H9 (cell line): ENCODE data around the gene USP34. TPM values are rescaled to one million over a fixed set of nuclear protein-coding genes. Genes with fewer than 3 reads are reported as not detected.

ENCODE experiments used
- DNase-seq: peaks from one replicate; pipeline ENCODE4 v3.0.0-alpha.2; 2017
- H2AFZ ChIP-seq: one replicate; pipeline ENCODE4 v1.6.1; 2013; ENCODE audit warnings: mild to moderate bottlenecking, low read length, control low read depth, moderate library complexity
- H2AK5ac ChIP-seq: 2 replicates; pipeline ENCODE4 v1.6.1; 2013; ENCODE audit warnings: low read length, control low read depth, mixed read lengths; ENCODE audit not compliant: insufficient read length
- H2BK120ac ChIP-seq: one replicate; pipeline ENCODE4 v1.6.1; 2013; ENCODE audit warnings: low read depth, mild to moderate bottlenecking, low read length, control low read depth, inconsistent platforms; ENCODE audit not compliant: poor library complexity, severe bottlenecking
- H2BK12ac ChIP-seq: 2 replicates; pipeline ENCODE4 v1.6.1; 2013; ENCODE audit warnings: low read length, control low read depth, mixed read lengths, low read depth; ENCODE audit not compliant: insufficient read length
- H2BK15ac ChIP-seq: 2 replicates; pipeline ENCODE4 v1.6.1; 2013; ENCODE audit warnings: low read depth, low read length, control low read depth
- H2BK20ac ChIP-seq: one replicate; pipeline ENCODE4 v1.6.1; 2013; ENCODE audit warnings: low read depth, mild to moderate bottlenecking, low read length, control low read depth, inconsistent platforms; ENCODE audit not compliant: poor library complexity, severe bottlenecking
- H2BK5ac ChIP-seq: 2 replicates; pipeline ENCODE4 v1.6.1; 2013; ENCODE audit warnings: low read length, control low read depth, mixed read lengths; ENCODE audit not compliant: insufficient read length
- H3K14ac ChIP-seq: 2 replicates; pipeline ENCODE4 v1.6.1; 2013; ENCODE audit warnings: low read length, control low read depth; ENCODE audit not compliant: insufficient read depth
- H3K18ac ChIP-seq: 2 replicates; pipeline ENCODE4 v1.6.1; 2013; ENCODE audit warnings: low read depth, mild to moderate bottlenecking, mixed read lengths, low read length, control low read depth; ENCODE audit not compliant: insufficient read length
- H3K23ac ChIP-seq: 2 replicates; pipeline ENCODE4 v1.6.1; 2013; ENCODE audit warnings: low read length, control low read depth, mixed read lengths, low read depth; ENCODE audit not compliant: insufficient read length
- H3K23me2 ChIP-seq: 2 replicates; pipeline ENCODE4 v1.6.1; 2013; ENCODE audit warnings: low read depth, mild to moderate bottlenecking, mixed read lengths, low read length, control low read depth; ENCODE audit not compliant: insufficient read length, poor library complexity, severe bottlenecking
- H3K27ac ChIP-seq: 2 replicates; pipeline ENCODE4 v1.5.1; 2013; ENCODE audit warnings: low read length, control low read depth, mixed read lengths, low read depth; ENCODE audit not compliant: insufficient read length
- H3K27me3 ChIP-seq: 2 replicates; pipeline ENCODE4 v1.6.1; 2013; ENCODE audit warnings: low read length, control low read depth, inconsistent platforms; ENCODE audit not compliant: insufficient read depth
- H3K4ac ChIP-seq: 2 replicates; pipeline ENCODE4 v1.6.1; 2013; ENCODE audit warnings: low read depth, mild to moderate bottlenecking, control low read depth, inconsistent platforms, low read length, moderate library complexity
- H3K4me1 ChIP-seq: 2 replicates; pipeline ENCODE4 v1.6.1; 2013; ENCODE audit warnings: low read length, control low read depth, inconsistent platforms; ENCODE audit not compliant: insufficient read depth
- H3K4me2 ChIP-seq: 2 replicates; pipeline ENCODE4 v1.6.1; 2013; ENCODE audit warnings: low read length, control low read depth, mixed read lengths; ENCODE audit not compliant: insufficient read length, insufficient read depth
- H3K56ac ChIP-seq: 2 replicates; pipeline ENCODE4 v1.6.1; 2013; ENCODE audit warnings: low read depth, mild to moderate bottlenecking, mixed read lengths, low read length, control low read depth; ENCODE audit not compliant: insufficient read length
- H3K79me1 ChIP-seq: 2 replicates; pipeline ENCODE4 v1.6.1; 2013; ENCODE audit warnings: low read depth, mild to moderate bottlenecking, moderate library complexity, low read length, control low read depth, inconsistent platforms; ENCODE audit not compliant: insufficient read depth, poor library complexity, severe bottlenecking
- H3K79me2 ChIP-seq: 2 replicates; pipeline ENCODE4 v1.6.1; 2013; ENCODE audit warnings: low read length, control low read depth, inconsistent platforms; ENCODE audit not compliant: insufficient read depth
- H3K9ac ChIP-seq: 2 replicates; pipeline ENCODE4 v1.6.1; 2013; ENCODE audit warnings: low read length, control low read depth, mixed read lengths; ENCODE audit not compliant: insufficient read length; ENCODE audit errors: extremely low read depth
- H3K9me3 ChIP-seq: one replicate; pipeline ENCODE4 v1.6.1; 2013; ENCODE audit warnings: low read depth, low read length, inconsistent platforms; ENCODE audit not compliant: control insufficient read depth
- H3T11ph ChIP-seq: one replicate; pipeline ENCODE4 v1.6.1; 2013; ENCODE audit warnings: mild to moderate bottlenecking, low read length, control low read depth, inconsistent platforms
- H4K20me1 ChIP-seq: one replicate; pipeline ENCODE4 v1.6.1; 2013; ENCODE audit not compliant: control insufficient read depth, insufficient read length, insufficient read depth
- H4K5ac ChIP-seq: 2 replicates; pipeline ENCODE4 v1.6.1; 2013; ENCODE audit warnings: low read depth, mild to moderate bottlenecking, mixed read lengths, low read length, control low read depth; ENCODE audit not compliant: insufficient read length
- H4K8ac ChIP-seq: replicated peaks from 2 replicates; pipeline ENCODE4 v1.6.1; 2013; ENCODE audit warnings: low read length, control low read depth, mixed read lengths, low read depth; ENCODE audit not compliant: insufficient read length
- H4K91ac ChIP-seq: 2 replicates; pipeline ENCODE4 v1.6.1; 2013; ENCODE audit warnings: low read depth, mild to moderate bottlenecking, moderate library complexity, mixed read lengths, low read length, control low read depth; ENCODE audit not compliant: insufficient read length
- H3K27ac Mint-ChIP-seq, 3 experiments: 2 replicates in 2 of 3; 3 replicates in 1 of 3; pipeline ENCODE4 v1.8.0; 2020 to 2021; ENCODE audit warnings: mixed read lengths in 3 of 3, mild to moderate bottlenecking in 1 of 3, moderate library complexity in 1 of 3
- H3K27me3 Mint-ChIP-seq: 2 replicates; pipeline ENCODE4 v1.8.0; 2021; ENCODE audit warnings: low read depth, mild to moderate bottlenecking, moderate library complexity, mixed read lengths
- H3K36me3 Mint-ChIP-seq, 3 experiments: 2 replicates in 2 of 3; 3 replicates in 1 of 3; pipeline ENCODE4 v1.8.0; 2020 to 2021; ENCODE audit warnings: low read depth in 3 of 3, mixed read lengths in 3 of 3; ENCODE audit not compliant: insufficient read depth in 1 of 3
- H3K4me1 Mint-ChIP-seq, 2 experiments: 2 replicates each; pipeline ENCODE4 v1.8.0; 2020; ENCODE audit warnings: mixed read lengths in 2 of 2
- H3K4me3 Mint-ChIP-seq, 2 experiments: 2 replicates in 1 of 2; 3 replicates in 1 of 2; pipeline ENCODE4 v1.8.0; 2020 to 2021; ENCODE audit warnings: mild to moderate bottlenecking in 2 of 2, mixed read lengths in 2 of 2, moderate library complexity in 1 of 2
- H3K9me3 Mint-ChIP-seq, 2 experiments: 2 replicates in 1 of 2; 3 replicates in 1 of 2; pipeline ENCODE4 v1.8.0; 2020; ENCODE audit warnings: mild to moderate bottlenecking in 2 of 2, mixed read lengths in 2 of 2, moderate library complexity in 1 of 2
- CTCF ChIP-seq: fragments of 200-600 bp; sonication (generic); conservative IDR thresholded peaks from 3 replicates; pipeline ENCODE4 v1.8.0; 2021; ENCODE audit warnings: antibody characterized with exemption, mild to moderate bottlenecking
- WGBS: extraction: QIAGEN DNeasy Blood & Tissue Kit; methylation state at CpG from one replicate; pipeline ENCODE4 v1.1.7; 2013; ENCODE audit warnings: missing lambda C conversion rate, low lambda C conversion rate, mixed read lengths; ENCODE audit not compliant: insufficient read length; ENCODE audit errors: extremely low coverage; 5-methylcytosine and 5-hydroxymethylcytosine counted together
- total RNA-seq: library from RNA; stranded (reverse); gene quantifications from 2 replicates; pipeline ENCODE4 v1.2.1, GENCODE V29; 2021

The USP34 gene
- total RNA-seq, 1 experiment from 2014 or later, result 93.9 TPM

GRCh38 chr2:61378281-61378680 lies 92.6 kb downstream of the USP34 start:
- H3K4ac ChIP-seq, result no peak overlapping the region
- no peaks in the 10 kb centered on the region for H3K27me3 ChIP-seq
- no peak overlapping the region for H2BK120ac ChIP-seq
- no peak overlapping the region for H2BK12ac ChIP-seq
- no peaks in the 10 kb centered on the region for H4K20me1 ChIP-seq
- H3K56ac ChIP-seq, result no peak overlapping the region
- no peaks in the 10 kb centered on the region for H3K23me2 ChIP-seq
- H2BK5ac ChIP-seq, result no peak overlapping the region
- H3K4me1 ChIP-seq, result no peaks in the 10 kb centered on the region
- H3K9me3 Mint-ChIP-seq, result no peaks in the 10 kb centered on the region
- peaks cover 58 to 87% (median 86%) of the 10 kb centered on the region in 3 experiments; a peak in 6 of 7 replicates for H3K36me3 Mint-ChIP-seq
- no peak overlapping the region for H4K91ac ChIP-seq
- H3K9me3 ChIP-seq, result no peaks in the 10 kb centered on the region
- no peak for DNase-seq
- no peak overlapping the region for H3K27ac ChIP-seq
- no peak overlapping the region for H3K23ac ChIP-seq
- no peak overlapping the region for H2BK20ac ChIP-seq
- no peak overlapping the region for H3T11ph ChIP-seq
- peaks cover 3% of the 10 kb centered on the region for H3K79me1 ChIP-seq
- H2BK15ac ChIP-seq, result no peak overlapping the region
- no peak overlapping the region for H3K4me3 Mint-ChIP-seq
- no CpG with 5 or more reads among the region's 5 CpGs for WGBS
- H3K27me3 Mint-ChIP-seq, result no peaks in the 10 kb centered on the region
- no peak overlapping the region for H3K9ac ChIP-seq
- no peak overlapping the region for H4K5ac ChIP-seq
- H2AFZ ChIP-seq, result no peak overlapping the region
- H3K14ac ChIP-seq, result no peak overlapping the region
- H3K79me2 ChIP-seq, result no peaks in the 10 kb centered on the region
- no peak overlapping the region for H3K4me2 ChIP-seq
- H3K18ac ChIP-seq, result no peak overlapping the region
- TF ChIP-seq CTCF, result no peak
- H4K8ac ChIP-seq, result no peak overlapping the region
- peaks cover 17 to 18% of the 10 kb centered on the region in 2 experiments for H3K4me1 Mint-ChIP-seq
- H2AK5ac ChIP-seq, result no peak overlapping the region
- no peak overlapping the region for H3K27ac Mint-ChIP-seq
